GM19193 (cell line): Measurements from ENCODE around the gene DUSP18.

ENCODE experiments used
- POLR2A ChIP-seq: IDR thresholded peaks from 4 replicates; pipeline ENCODE4 v1.6.1; 2011; ENCODE audit not compliant: insufficient read depth, insufficient read length; ENCODE audit errors: extremely low read depth

The DUSP18 gene

DNA sequence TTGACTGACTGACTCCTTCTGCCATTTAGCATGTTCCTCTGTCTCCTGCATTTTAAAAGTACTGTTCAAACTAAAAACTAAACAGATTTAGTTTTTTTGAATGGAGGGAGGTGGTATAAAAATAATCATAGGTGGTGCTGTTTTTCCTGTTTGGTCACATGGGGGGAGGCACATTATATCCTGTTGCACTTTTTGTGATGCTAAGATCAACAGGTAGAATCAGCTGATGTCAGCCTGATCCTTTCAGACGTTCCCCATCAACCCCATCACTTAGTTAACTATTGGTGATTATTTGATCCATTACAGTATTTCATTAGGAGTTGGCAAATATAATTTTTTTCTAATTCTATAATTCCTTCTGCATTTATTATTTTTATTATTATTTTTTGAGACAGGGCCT, 21.9 kb upstream of the DUSP18 start:
- no peak for TF ChIP-seq POLR2A

DNA sequence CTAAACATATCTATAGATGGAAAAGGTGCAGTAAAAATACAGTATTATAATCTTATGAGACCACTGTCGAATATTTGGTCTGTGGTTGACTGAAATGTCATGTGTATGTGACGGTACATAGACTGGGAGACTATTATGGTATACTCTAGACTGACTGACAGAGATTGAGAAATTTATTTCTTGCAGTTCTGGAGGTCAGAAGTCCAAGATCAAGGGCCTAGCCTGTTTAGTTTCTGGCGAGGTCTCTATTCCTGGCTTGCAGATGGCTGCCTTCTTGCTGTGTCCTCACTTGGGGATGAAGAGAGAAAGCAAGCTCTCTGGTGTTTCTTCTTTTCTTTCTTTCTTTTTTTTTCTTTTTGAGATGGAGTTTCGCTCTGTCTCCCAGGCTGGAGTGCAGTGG, 19.7 kb upstream of the DUSP18 start:
- no peak for TF ChIP-seq POLR2A

DNA sequence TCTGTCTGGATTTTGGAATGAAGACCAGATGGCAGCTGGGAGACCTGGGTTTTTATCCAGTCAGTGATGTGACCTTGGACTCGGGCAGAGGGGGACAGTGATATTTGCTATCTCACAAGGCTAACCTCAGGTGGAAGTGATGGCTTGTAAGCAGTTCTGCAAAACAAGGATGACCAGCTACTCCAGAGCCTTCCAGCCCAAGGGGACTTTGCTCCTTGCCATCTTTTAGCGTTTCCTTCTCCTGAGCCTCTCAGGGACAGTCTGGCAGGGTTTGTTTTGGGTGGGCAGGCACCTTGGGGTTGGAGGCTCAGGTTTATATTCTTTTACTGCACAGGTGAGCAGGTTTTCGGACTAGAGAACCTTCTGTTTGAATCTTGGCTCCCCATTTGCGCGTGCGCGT, 17.5 kb upstream of the DUSP18 start:
- no peak for TF ChIP-seq POLR2A

DNA sequence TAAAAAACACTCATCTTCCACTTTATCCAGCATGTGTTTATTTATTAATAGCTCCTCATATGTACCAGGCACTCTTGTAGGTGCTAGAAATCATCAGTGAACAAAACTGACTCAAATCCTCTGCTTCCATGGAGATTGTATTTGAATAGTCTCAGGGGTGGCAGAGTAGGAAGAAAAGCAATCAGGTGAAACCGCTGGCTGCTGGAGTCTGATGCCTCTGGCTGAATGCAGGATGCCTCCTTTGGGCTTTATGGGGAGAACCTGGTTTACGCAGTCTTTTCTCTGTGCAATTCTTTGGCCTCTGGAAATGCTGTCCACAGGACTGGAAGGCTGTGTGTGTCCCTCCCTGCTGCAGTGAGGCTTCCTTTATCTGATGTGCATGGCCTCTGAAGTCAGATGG, 14.2 kb upstream of the DUSP18 start:
- TF ChIP-seq POLR2A: no peak

DNA sequence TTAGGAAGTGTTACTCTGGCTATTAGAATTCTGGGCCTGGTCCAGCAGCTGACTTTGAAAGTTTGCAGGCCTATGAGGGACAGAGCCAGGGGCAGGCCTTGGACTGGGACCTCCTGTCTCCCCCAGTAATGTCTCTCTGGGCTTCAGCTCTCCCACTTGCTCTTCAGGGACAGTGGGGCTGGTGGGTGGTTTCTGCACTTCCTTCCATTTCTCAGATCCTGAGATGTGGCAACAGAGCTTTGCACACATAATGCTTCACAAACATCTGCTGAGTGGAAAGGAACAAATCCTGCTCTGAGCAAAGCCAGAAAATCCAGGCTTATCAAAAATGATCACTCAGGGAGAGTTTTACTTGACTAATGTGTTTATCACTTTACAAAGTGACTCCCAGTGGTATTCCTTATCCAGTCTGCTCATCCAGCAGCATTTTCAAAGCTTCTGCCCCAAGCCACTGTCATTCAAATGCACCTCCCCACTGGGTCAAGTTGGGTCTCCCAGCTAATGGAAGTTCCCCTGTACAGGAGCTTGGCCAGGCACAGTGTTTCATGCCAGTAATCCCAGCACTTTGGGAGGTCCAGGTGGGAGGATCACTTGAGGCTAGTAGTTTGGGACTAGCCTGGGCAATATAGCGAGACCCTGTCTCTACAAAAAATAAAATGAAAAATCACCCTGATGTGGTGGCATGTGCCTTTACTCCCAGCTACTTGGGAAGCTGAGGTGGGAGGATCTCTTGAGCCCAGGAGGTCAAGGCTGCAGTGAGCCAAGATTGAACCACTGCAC, 13.5 kb upstream of the DUSP18 start:
- no peak for TF ChIP-seq POLR2A

DNA sequence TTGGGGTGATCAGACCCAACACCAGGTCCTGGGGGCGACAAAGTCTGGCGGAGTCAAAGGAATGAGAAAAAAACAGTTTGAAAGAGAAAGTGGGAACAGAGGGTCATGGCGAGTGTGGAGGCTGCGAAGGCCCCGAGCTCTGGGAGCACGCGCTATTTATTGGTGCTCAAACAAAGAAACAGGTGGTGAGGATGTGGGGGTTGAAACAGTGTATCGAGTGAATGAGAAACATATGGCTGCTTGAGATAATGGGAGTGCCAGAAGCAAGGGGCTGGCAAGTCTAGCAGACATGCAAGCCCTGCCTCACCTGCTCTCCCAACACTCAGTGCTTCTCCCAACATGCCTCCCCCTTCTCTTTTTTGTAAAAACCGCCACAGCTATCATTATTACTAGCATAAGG, 7.8 kb upstream of the DUSP18 start:
- TF ChIP-seq POLR2A: no peak

DNA sequence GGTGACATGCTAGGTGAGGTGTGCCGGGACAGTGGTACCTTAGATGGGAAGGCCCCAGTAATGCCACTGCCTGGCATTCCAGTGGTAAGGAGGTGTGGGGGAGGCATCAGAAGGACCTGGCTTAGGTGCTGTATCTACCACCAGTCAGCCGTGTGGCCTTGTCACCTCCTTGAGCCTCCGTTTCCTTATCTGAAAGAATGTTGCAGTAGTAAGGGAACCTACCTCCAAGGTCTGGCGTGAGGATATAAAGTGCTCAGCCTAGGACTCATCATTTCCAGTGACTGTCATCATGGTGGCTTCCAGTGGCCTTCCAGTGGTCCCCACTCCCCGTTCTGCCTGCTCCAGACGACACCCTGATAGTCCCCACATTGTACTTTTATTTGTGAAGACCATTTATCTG, 6.8 kb upstream of the DUSP18 start:
- TF ChIP-seq POLR2A: no peak

DNA sequence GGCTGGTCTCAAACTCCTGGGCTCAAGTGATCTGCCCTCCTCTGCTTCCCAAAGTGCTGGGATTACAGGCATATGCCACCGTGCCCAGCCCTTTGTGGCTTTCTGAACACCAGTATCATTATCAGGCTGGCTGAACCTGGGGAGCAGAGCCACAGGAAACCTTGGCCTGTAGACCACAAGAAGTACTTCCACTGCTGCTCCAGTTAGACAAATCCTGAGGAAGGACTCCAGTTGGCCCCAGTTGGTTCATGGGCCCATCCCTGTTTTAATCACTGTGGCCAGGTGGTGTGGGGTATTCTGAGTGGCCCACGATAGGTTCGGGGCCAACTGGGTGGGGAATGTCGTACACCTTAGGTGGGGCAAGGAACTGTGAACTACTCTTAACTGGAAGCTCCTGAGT, 5.5 kb upstream of the DUSP18 start:
- TF ChIP-seq POLR2A: no peak

DNA sequence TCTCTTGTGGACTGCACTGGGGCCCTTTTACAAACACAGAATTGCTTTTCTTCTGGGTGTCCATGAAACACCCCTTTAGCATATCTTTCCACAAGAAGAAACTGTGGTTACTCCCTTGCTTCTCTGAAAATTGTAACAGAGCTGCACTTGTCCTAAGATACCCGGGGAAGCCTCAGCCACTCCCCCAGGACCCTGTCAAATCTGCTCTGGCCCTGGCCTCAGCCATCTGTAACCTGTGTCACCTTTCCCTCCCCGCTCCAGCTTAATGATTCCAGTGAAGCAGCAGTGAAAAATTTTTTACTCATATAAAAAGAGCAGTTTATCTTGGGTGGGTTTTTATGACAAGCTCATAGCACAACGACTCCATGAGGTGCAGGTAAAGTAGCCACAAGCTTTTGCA, 3.4 kb upstream of the DUSP18 start:
- TF ChIP-seq POLR2A: no peak

DNA sequence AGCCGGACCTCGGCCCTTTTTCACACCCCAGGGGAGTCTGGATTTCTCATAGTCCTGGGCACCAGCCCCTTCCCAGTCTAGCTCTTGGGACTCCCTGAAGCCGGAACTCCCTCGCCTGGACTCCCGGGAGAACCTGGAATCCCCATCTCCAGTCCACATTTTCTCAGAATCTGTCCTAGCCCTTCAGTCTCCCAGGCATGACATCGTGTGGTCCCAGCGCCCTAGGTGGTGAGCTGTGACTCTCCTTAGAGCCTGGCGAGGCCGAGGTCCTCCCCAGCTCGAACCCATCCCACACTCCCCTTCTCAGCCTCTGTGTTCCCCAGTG, 673 bp upstream of the DUSP18 start:
- no peak for TF ChIP-seq POLR2A

DNA sequence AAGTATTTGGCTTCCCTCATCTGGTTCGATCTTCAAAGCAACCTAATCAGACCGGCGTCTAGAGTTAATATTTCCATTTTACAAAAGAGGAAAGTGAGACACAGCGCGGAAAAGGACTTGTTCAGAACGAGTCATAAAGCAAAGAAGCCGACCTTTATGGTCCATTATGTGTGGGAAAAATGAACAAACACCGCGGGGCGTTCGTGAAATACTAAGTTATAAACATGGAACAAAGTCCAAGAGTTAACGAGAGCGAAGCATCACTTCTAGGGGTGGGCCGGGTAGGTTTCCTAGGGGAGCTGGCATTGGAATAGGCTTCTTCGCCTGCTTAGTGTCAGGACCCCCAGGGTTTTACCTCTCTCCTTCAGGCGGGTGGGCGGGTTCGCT, 575 bp downstream of the DUSP18 start:
- no peak for TF ChIP-seq POLR2A

DNA sequence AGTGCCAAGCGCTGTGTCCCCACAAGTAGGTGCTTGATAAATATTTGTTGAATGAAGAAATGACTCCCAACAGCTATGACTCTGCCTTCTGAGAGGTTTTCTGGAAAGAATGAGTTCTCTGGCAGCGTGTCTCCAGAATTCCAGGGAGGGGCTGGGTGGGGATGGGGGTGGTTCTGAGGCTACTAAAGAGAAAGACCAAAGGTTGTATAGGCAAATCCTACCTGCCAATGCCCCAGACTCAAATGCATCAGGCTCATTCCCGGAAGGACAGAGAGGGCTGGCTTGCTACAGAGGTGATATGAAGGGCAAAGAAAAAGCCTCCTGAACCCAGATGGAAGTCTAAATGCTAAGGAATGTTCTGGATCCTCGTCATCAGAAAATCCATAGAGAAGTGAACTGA, 1.9 kb downstream of the DUSP18 start:
- no peak for TF ChIP-seq POLR2A

DNA sequence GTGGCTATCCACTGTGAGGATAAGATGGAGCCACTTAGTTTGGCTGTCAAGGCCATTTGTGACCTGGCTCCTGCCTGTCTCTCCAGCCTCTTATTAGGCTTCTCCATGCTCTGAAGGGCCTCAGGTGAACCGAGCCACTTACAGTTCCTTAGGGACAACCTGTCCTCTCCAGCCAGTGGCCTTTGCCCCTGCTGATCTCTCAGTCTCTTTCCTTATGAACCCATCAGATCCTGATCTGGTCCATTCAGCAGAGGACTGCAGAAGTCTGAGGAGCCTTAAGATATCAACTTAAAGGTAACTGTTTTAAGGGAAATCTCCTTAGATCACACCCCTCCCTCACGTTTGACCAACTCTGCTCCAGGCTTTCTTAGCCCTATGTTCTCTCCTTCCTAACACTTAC, 2.4 kb downstream of the DUSP18 start:
- TF ChIP-seq POLR2A: no peak

DNA sequence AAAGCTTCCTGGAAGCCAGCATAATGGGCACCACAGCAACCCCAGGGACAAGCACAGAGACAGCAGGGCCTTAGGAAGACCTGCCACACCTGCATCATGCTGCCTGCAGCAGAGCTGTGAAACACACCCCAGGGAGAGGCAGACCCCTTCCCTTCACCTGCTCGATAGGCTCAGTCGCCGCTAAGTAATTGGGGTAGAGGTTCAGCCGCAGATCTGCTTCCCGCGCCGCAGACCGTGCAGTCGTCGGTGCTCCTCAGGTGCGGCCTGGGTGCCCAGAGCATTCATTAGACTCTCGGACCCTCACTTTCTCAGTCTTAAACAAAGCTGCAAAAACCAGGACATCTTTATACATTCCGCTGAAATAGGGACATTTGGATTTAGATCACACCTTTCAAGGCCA, 2.9 kb downstream of the DUSP18 start:
- TF ChIP-seq POLR2A: no peak

DNA sequence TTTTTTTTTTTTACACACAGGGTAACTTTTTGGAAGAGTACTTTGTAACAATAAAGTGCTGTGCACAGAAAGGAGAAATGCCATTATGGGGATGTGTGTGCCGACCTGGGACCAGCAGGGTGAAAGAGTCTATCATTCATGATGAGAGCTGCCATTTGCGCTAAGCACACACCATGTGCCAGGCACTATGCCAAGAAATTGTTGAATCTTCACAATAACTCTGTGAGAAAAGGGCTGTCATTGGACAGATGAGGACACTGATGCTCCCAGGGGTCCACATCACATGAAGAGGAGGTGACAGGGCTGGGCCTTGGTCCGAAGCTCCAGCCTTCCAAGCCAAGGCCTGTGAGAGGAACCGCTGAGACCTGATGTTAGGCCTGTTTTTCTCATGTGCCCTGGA, 5.6 kb downstream of the DUSP18 start:
- no peak for TF ChIP-seq POLR2A

DNA sequence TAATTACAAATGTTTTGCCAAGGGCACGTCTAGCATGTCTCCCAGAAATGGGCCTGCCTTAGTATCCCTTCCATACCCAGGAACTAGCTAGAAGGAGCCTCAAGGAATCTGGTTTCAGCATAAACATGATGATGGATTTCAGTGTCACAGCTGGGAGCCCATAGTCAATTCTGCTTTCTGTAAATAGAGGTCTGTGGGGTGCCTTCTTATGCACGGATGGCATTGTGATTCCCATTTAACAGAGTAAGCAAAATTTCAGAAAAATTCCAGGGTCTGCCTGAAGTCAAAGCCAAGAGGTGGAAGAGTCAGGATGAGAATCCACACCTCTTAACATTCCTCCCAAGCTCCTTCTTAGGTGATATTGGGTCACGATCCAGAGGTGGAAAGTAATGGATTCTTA, 12.1 kb downstream of the DUSP18 start:
- no peak for TF ChIP-seq POLR2A

DNA sequence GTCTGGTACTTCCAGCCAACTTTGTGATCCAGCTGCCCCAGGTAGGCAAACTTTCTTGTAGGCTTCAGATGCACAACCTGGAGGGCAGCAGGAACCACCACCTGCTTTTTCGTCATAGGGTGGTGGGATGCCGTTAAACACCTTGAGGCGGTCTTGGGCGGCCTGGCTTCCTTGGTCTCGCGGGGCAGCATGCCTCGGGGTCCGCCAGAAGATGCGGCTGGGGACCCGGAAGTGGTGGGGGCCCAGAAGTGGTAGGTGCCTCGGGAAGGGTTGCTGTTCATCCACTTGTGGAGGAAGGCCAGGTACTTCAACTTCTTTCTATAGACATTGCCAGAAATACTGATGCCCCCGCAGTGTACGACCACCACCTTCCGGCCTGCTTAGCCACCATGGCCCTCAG, 13.3 kb downstream of the DUSP18 start:
- no peak for TF ChIP-seq POLR2A

DNA sequence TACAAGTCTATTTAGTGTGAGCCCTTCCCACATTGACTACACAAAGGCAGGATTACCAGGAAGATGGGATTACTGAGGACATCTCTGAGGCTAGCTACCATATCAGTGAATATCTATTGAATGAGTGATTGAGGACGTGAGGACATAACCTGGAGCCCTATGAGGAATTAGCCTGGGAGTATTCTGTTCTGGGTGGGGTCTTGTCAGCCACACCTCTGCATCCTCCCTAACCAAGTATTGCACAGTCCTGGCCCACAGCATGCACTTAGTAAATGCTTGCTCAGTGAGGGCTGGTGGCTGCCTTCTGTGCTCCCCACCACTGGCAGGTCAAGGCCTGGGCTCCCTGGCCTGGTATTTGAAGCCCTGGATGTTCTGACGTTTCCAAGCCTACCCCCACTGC, 14.8 kb downstream of the DUSP18 start:
- TF ChIP-seq POLR2A: no peak

DNA sequence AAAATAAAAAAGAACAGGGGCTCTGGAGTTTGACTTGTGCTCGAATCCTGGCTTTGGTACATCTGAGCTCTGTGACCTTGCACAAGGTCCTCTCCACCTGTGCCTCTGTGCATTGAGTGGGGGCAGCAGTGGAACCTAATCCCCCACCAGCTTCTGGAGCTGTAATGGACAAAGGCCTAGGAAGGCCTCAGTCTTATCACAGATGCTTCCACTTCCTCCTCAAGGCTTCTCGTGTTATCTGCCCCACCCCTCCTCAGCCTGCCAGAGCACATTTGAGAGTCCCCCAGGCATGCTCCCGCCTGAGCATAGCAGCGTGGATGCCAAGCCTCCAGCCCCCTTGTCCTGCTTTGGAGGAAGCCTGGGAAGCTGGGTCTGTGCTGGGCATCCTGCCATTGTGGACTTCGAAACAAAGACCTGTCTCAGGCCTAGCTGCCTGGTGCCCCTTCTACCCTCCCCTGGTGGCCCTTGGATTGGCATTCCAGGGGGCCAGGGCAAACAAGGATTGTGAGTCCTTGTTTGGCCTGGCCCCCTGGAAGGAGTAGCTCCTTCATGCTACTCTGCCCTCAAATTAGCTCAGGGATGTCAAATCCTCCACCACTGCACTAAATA, 17.1 kb downstream of the DUSP18 start:
- no peak for TF ChIP-seq POLR2A
